Measurements from ENCODE around the gene MAD1L1.

- TF ChIP-seq POLR2A (IDR thresholded peaks at IDR 0.05) = no peak
- TF ChIP-seq, protein P1, sequence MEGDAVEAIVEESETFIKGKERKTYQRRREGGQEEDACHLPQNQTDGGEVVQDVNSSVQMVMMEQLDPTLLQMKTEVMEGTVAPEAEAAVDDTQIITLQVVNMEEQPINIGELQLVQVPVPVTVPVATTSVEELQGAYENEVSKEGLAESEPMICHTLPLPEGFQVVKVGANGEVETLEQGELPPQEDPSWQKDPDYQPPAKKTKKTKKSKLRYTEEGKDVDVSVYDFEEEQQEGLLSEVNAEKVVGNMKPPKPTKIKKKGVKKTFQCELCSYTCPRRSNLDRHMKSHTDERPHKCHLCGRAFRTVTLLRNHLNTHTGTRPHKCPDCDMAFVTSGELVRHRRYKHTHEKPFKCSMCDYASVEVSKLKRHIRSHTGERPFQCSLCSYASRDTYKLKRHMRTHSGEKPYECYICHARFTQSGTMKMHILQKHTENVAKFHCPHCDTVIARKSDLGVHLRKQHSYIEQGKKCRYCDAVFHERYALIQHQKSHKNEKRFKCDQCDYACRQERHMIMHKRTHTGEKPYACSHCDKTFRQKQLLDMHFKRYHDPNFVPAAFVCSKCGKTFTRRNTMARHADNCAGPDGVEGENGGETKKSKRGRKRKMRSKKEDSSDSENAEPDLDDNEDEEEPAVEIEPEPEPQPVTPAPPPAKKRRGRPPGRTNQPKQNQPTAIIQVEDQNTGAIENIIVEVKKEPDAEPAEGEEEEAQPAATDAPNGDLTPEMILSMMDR (IDR thresholded peaks at IDR 0.05) = no peak
These were observed 118.7 kb downstream of the MAD1L1 start for GRCh38 chr7:2114052-2114451.
